DOHH2 (cell line): ENCODE data around the gene CNGA3.

Source experiments
- EZH2phosphoT487 ChIP-seq: fragments of 200-600 bp; sonication (generic); IDR thresholded peaks from 2 replicates; pipeline ENCODE4 v1.6.1; 2017; ENCODE audit warnings: borderline replicate concordance, mild to moderate bottlenecking, antibody characterized with exemption, low read length, moderate library complexity, mixed read lengths
- TF ChIP-seq, protein P1 (sequence below): fragments of 200-600 bp; sonication (generic); IDR thresholded peaks from one replicate; pipeline ENCODE4 v1.5.1; 2014; ENCODE audit warnings: antibody characterized with exemption, mild to moderate bottlenecking, low read depth, low read length; ENCODE audit not compliant: poor library complexity, severe bottlenecking

DNA sequence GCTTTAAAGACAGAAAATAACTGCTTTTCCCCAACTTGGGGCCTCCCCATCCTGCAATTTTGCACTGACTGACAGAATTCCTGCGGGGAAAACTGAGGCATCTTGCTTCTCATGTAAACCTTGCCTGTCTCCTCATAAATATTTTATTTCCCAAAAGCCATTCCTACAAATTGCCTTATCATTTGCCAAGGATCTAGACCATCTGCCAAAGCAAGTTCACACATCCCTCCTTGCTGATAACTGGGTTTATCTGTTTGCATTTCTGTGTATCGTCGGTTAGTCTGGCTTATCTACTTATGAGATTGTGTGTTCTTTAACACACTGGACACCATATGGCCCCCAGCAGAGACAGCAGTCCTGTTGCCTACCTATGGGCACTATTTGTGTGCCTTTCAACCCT lies 3.0 kb upstream of the CNGA3 start:
- TF ChIP-seq, protein P1, sequence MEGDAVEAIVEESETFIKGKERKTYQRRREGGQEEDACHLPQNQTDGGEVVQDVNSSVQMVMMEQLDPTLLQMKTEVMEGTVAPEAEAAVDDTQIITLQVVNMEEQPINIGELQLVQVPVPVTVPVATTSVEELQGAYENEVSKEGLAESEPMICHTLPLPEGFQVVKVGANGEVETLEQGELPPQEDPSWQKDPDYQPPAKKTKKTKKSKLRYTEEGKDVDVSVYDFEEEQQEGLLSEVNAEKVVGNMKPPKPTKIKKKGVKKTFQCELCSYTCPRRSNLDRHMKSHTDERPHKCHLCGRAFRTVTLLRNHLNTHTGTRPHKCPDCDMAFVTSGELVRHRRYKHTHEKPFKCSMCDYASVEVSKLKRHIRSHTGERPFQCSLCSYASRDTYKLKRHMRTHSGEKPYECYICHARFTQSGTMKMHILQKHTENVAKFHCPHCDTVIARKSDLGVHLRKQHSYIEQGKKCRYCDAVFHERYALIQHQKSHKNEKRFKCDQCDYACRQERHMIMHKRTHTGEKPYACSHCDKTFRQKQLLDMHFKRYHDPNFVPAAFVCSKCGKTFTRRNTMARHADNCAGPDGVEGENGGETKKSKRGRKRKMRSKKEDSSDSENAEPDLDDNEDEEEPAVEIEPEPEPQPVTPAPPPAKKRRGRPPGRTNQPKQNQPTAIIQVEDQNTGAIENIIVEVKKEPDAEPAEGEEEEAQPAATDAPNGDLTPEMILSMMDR = no peak
- TF ChIP-seq EZH2phosphoT487 = no peak
